ENCODE measurements around the gene AACS. TPM values are rescaled to one million over a fixed set of nuclear protein-coding genes. Genes with fewer than 3 reads are reported as not detected.

AACS gene
- total RNA-seq, 1 experiment from 2014 or later = 54.0 TPM

- POLR2A ChIA-PET = no interaction called here
- no peak for DNase-seq (ENCODE audit: low spot score)
- TF ChIP-seq STAT6 (CRISPR knock-in tag; conservative IDR thresholded peaks at IDR 0.05; ENCODE audit: low read depth) = no peak
- TF ChIP-seq ARID4B (CRISPR knock-in tag; IDR thresholded peaks at IDR 0.05; ENCODE audit: borderline replicate concordance) = no peak
- TF ChIP-seq ZNF263 (CRISPR knock-in tag; IDR thresholded peaks at IDR 0.05; ENCODE audit: low read depth) = no peak
- TF ChIP-seq GTF2I (CRISPR knock-in tag; conservative IDR thresholded peaks at IDR 0.05) = peak; percentile 57; the same call in 1 of the 2 replicates
- H3K9me3 Mint-ChIP-seq = peaks cover 21% of the 10 kb centered on the region
- ATAC-seq = no peak
- no peak overlapping the region for H3K27ac Mint-ChIP-seq
- H3K36me3 Mint-ChIP-seq = no peaks in the 10 kb centered on the region
- no peak overlapping the region for H3K4me3 Mint-ChIP-seq
- peaks cover 30% of the 10 kb centered on the region for H3K4me1 Mint-ChIP-seq
- CTCF ChIA-PET = no interaction called here
- peaks cover 29% of the 10 kb centered on the region for H3K27me3 Mint-ChIP-seq (ENCODE audit: low read depth)
Observed at GRCh38 chr12:125181107-125181506, 115.9 kb downstream of the AACS start.

- ChIA-PET POLR2A (no interaction called here), CTCF (interaction anchor here (0.6 to 2.8 kb wide), 28 partner anchors 8 to 589 kb away, joined by 3 to 19 read pairs (median 4); no protein-coding TSS in a partner anchor)
- H3K4me1 Mint-ChIP-seq = peaks cover 37% of the 10 kb centered on the region
- ATAC-seq = peak; percentile 46
- DNase-seq (ENCODE audit: low spot score) = peak; percentile 91
- H3K9me3 Mint-ChIP-seq = peaks cover 16% of the 10 kb centered on the region
- no peak overlapping the region for H3K27ac Mint-ChIP-seq
- peaks cover 27% of the 10 kb centered on the region for H3K27me3 Mint-ChIP-seq (ENCODE audit: low read depth)
- peak overlapping the region; percentile 62 for H3K4me3 Mint-ChIP-seq
- no peaks in the 10 kb centered on the region for H3K36me3 Mint-ChIP-seq
- no peak for TF ChIP-seq ATF2 (CRISPR knock-in tag; IDR thresholded peaks at IDR 0.05; ENCODE audit: borderline replicate concordance, low read depth)
- no peak for TF ChIP-seq IRF2 (CRISPR knock-in tag; IDR thresholded peaks at IDR 0.05; ENCODE audit: borderline replicate concordance, low read depth)
- TF ChIP-seq FOXP4 (CRISPR knock-in tag; IDR thresholded peaks at IDR 0.05) = no peak
- TF ChIP-seq USF2 (CRISPR knock-in tag; IDR thresholded peaks at IDR 0.05) = 0 out of 2 replicates have a peak, but pooled peaks have one; percentile 25
- TF ChIP-seq ZNF532 (CRISPR knock-in tag; IDR thresholded peaks at IDR 0.05; ENCODE audit: borderline replicate concordance) = no peak
- no peak for TF ChIP-seq ZNF121 (CRISPR knock-in tag; IDR thresholded peaks at IDR 0.05)
- no peak for TF ChIP-seq FOXK1 (CRISPR knock-in tag; IDR thresholded peaks at IDR 0.05)
- peak; percentile 6; the same call in 1 of the 2 replicates for TF ChIP-seq MYBL2 (CRISPR knock-in tag; IDR thresholded peaks at IDR 0.05)
- TF ChIP-seq MAX (CRISPR knock-in tag; IDR thresholded peaks at IDR 0.05) = peak; percentile 69
Observed at GRCh38 chr12:125183187-125184067, 118.2 kb downstream of the AACS start.

Measured in WTC11 (cell line).